ENCODE data around the gene TMEM132C.

Gene TMEM132C

GRCh38 chr12:128458301-128458974, 191.5 kb downstream of the TMEM132C start:
- TF ChIP-seq FOXP2 (optimal IDR thresholded peaks at IDR 0.05; ENCODE audit: borderline replicate concordance, extremely low read depth, extremely low read length, insufficient read depth) (no peak), POLR2AphosphoS5 (IDR thresholded peaks at IDR 0.05; ENCODE audit: low read depth, low read length) (no peak), TAF1 (IDR thresholded peaks at IDR 0.05; ENCODE audit: borderline replicate concordance, insufficient read depth, low read length) (no peak), REST (IDR thresholded peaks at IDR 0.05; ENCODE audit: insufficient read depth in 1 of 2, low read depth in 2 of 2, low read length in 2 of 2) (no peak), SIN3A (IDR thresholded peaks at IDR 0.05; ENCODE audit: borderline replicate concordance, insufficient read depth, low read length) (no peak)

- TF ChIP-seq TAF1 (IDR thresholded peaks at IDR 0.05; ENCODE audit: borderline replicate concordance, insufficient read depth, low read length) (no peak), SIN3A (IDR thresholded peaks at IDR 0.05; ENCODE audit: borderline replicate concordance, insufficient read depth, low read length) (no peak), FOXP2 (optimal IDR thresholded peaks at IDR 0.05; ENCODE audit: borderline replicate concordance, extremely low read depth, extremely low read length, insufficient read depth) (no peak), REST (IDR thresholded peaks at IDR 0.05; ENCODE audit: insufficient read depth in 1 of 2, low read depth in 2 of 2, low read length in 2 of 2) (no peak), POLR2AphosphoS5 (IDR thresholded peaks at IDR 0.05; ENCODE audit: low read depth, low read length) (no peak)
These were observed 192.1 kb downstream of the TMEM132C start for GRCh38 chr12:128459067-128459466.

GRCh38 chr12:128463881-128464280, 196.9 kb downstream of the TMEM132C start:
- no peak for TF ChIP-seq FOXP2 (optimal IDR thresholded peaks at IDR 0.05; ENCODE audit: borderline replicate concordance, extremely low read depth, extremely low read length, insufficient read depth)
- no peak for TF ChIP-seq POLR2AphosphoS5 (IDR thresholded peaks at IDR 0.05; ENCODE audit: low read depth, low read length)
- TF ChIP-seq REST (IDR thresholded peaks at IDR 0.05; ENCODE audit: insufficient read depth in 1 of 2, low read depth in 2 of 2, low read length in 2 of 2), result no peak
- TF ChIP-seq SIN3A (IDR thresholded peaks at IDR 0.05; ENCODE audit: borderline replicate concordance, insufficient read depth, low read length), result no peak

- TF ChIP-seq FOXP2 (optimal IDR thresholded peaks at IDR 0.05; ENCODE audit: borderline replicate concordance, extremely low read depth, extremely low read length, insufficient read depth) (no peak), REST (IDR thresholded peaks at IDR 0.05; ENCODE audit: insufficient read depth in 1 of 2, low read depth in 2 of 2, low read length in 2 of 2) (no peak)
These were observed 200.9 kb downstream of the TMEM132C start for GRCh38 chr12:128467882-128468281.

GRCh38 chr12:128468926-128469325, 202.0 kb downstream of the TMEM132C start:
- TF ChIP-seq SIN3A (IDR thresholded peaks at IDR 0.05; ENCODE audit: borderline replicate concordance, insufficient read depth, low read length), result no peak
- no peak for TF ChIP-seq FOXP2 (optimal IDR thresholded peaks at IDR 0.05; ENCODE audit: borderline replicate concordance, extremely low read depth, extremely low read length, insufficient read depth)
- no peak for TF ChIP-seq TAF1 (IDR thresholded peaks at IDR 0.05; ENCODE audit: borderline replicate concordance, insufficient read depth, low read length)
- no peak for TF ChIP-seq REST (IDR thresholded peaks at IDR 0.05; ENCODE audit: insufficient read depth in 1 of 2, low read depth in 2 of 2, low read length in 2 of 2)
- no peak for TF ChIP-seq POLR2AphosphoS5 (IDR thresholded peaks at IDR 0.05; ENCODE audit: low read depth, low read length)
